ENCODE measurements around the gene ITLN2. TPM values are rescaled to one million over a fixed set of nuclear protein-coding genes. Genes with fewer than 3 reads are reported as not detected.
"Not testable (repeated sequence)": the region's sequence is repeated elsewhere in the genome, so short reads cannot be mapped to it uniquely, and the experiment has no call there.

ITLN2 gene
- not detected in 2 replicates for total RNA-seq

DNA sequence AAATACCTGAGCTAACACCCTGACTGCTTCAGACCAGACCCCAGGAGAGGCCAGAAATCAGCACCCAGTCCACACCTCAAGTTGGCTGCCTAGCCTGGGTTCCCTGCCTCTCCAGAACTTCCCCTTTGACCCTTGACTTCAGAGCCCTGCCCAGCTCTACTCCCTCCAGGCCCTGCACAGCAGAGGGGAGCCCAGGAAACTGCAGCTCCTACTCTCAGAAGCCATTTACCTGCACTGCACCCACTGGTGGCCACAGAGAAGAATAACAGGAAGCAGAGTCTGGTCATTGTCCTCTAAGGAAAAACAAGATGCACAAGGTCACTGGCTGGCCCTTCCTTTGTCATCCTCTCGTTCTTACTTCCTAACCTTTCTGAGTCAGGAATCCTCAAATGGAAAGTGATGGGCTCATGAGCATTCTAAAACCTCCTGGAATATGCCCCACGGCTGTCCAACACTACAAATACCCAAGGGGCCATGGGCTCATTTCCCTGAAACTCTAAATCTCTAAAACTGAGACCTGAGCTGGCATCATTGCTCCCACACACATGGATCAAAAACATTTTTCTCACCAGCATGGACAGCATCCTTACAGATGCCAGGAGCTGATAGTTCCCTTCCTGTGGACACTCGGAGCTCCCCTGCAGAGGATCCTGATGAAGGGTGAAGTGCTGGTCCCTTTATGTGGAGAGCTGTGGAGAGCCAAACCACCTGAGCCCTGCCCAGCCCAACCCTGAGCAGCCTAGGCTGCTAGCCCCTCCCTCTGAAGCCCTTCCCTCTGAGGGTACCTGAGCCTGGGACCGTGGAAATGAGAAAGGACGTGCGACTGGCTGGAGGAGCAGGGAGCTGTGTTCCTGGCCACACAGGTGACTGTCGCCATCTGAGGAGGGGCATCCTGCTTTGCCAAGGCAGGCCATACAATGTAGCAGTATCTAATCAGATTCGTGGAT lies at the start of gene ITLN2:
ITLN2 (minus strand) TSS at position 652 of the 947 bp plus-strand sequence; CDS start at position 584, 68 bp downstream.
- peak in 1 of 2 donors; percentile 10 for DNase-seq (ENCODE audit: low read depth in 2 of 2)

DNA sequence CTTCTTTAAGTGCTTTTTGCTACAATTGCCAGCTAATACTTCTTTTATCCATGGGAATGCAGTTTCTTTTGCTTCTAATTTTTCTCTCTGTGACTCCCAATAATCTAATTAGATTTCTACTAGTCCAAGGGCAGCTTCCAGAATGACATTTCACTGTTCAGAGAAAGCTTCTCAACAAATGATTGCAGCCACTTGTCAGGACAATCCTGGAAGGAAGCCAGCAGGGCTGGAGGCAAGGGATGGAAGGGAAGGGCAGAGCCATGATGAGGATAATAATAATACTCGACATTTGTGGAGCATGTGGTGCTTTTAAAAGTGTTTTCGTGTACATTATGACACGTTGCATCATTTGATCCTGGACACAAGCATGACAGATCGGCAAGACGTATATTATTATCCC lies 46.9 kb upstream of the ITLN2 start:
- no peak for DNase-seq (ENCODE audit: low read depth in 2 of 2)

DNA sequence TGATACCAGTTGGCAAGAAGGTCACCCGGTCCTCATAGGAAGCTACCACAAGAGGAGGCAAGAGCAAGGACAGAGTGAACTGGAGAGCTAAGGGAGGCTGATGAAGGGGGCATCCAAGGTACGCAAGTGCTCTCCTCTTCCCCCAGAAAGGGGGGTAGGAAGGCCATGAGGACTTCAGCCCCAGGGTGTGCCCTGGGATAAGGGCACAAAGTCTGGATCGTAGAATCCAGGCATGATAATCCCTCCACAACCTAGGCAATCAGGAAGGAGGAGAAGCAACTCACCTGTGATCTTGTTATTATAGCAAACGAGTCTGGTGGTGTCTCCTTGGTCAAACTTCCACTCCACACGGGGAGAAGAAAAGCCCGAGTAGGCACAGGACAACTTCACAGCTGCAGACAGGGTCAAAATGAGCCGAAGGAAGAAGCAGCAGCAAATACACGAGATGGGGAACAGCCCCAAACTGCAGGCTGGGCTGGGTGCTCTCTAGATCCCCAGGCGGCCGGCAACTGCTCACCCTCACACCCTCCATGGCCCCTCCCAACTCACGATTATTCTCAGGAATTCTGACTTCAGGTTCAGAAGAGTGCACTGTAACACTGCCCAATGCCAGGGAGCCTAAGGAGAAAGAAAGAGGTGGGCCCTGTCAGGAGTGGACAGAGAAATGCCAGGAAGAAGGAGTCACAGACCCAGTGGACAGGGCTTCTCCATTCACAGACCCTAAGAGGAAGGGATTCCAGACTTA lies 46.3 kb upstream of the ITLN2 start:
- no peak for DNase-seq (ENCODE audit: low read depth in 2 of 2)

- DNase-seq (ENCODE audit: low read depth in 2 of 2), result no peak
Measured at GRCh38 chr1:160999376-160999775, 44.8 kb upstream of the ITLN2 start.

GRCh38 chr1:160997323-160998038 lies 42.9 kb upstream of the ITLN2 start:
- DNase-seq (ENCODE audit: low read depth in 2 of 2), result peak; percentile 41 to 85

DNA sequence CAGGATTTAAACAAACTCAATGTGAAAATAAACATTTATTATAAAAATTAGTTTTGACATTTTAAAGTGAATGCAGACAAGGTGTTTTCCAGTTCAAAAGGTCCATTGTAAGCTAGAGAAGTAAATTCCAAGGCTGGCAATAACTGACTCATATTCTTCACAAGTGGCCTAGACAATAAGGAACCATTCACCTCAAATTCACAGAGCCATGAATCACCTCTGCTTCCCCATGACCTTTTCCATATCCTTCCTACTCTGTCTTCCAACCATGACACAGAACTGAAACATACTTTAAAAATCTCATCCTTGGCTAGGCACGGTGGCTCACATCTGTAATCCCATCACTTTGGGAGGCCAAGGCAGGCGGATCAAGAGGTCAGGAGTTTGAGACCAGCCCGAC lies 41.6 kb upstream of the ITLN2 start:
- peak in 1 of 2 donors; percentile 80 for DNase-seq (ENCODE audit: low read depth in 2 of 2)

- peak; percentile 45 to 56 for DNase-seq (ENCODE audit: low read depth in 2 of 2)
Measured at GRCh38 chr1:160993544-160994193, 39.1 kb upstream of the ITLN2 start.

- not testable (repeated sequence) for DNase-seq (ENCODE audit: low read depth in 2 of 2)
Measured at GRCh38 chr1:160992036-160992435, 37.4 kb upstream of the ITLN2 start.

GRCh38 chr1:160987359-160988050 lies 32.9 kb upstream of the ITLN2 start:
- DNase-seq (ENCODE audit: low read depth in 2 of 2), result no peak

GRCh38 chr1:160985723-160986122 lies 31.1 kb upstream of the ITLN2 start:
- DNase-seq (ENCODE audit: low read depth in 2 of 2), result no peak

- DNase-seq (ENCODE audit: low read depth in 2 of 2), result no peak
Measured at GRCh38 chr1:160981584-160982411, 27.2 kb upstream of the ITLN2 start.

GRCh38 chr1:160979286-160979685 lies 24.7 kb upstream of the ITLN2 start:
- DNase-seq (ENCODE audit: low read depth in 2 of 2), result no peak

DNA sequence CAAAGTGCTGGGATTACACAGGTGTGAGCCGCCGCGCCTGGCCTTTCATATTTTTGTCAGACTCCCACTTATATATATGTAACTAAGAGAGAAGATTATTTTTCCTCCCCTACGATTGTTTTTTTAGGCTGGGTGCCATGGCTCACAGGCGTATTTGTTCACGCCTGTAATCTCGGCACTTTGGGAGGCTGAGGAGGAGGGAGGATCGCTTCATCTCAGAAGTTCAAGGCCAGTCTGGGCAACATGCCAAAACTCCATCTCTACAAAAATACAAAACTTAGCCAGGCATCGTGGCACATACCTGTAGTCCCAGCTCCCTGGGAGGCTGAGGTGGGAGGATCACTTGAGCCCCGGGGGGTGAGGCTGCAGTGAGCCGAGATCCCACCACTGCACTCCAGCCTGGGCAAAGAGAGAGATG lies 23.9 kb upstream of the ITLN2 start:
- no peak for DNase-seq (ENCODE audit: low read depth in 2 of 2)

DNA sequence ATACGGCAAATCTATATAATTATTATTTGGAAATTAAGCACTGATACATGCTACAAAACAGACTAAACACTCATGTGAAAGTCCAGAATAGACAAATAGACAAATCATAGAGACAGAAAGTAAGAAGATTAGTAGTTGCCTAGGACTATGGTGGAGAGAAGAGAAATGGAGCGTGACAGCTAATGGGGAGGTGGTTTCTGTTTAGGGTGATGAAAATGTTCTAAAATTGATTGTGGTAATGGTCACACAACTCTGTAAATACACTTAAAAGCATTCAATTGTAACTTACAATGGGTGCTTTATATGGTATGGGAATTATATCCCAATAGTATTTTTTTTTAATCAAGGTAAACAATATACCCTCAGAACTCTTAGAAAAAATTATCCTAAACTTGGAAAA lies 20.4 kb upstream of the ITLN2 start:
- DNase-seq (ENCODE audit: low read depth in 2 of 2), result no peak

- no peak for DNase-seq (ENCODE audit: low read depth in 2 of 2)
Measured at GRCh38 chr1:160973491-160973890, 18.9 kb upstream of the ITLN2 start.

DNA sequence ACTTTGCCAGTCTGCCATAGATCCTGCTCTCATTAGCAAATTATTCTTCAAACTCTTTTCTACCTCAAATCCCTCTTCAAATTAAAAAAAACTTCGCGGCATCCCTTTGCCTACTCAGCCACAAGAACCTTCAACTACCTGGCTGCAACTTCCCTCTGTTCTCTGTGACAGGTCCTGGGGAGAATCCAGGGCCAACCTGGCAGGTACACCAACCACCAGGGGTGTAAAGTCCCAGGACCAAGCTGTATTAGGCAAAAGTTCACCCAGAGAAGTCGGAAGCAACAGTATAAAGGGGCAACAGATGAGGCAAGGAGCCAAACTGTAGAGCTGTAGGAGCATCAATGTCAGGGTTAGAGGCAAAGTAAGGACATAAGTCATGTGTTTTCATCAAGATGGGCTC lies 18.3 kb upstream of the ITLN2 start:
- DNase-seq (ENCODE audit: low read depth in 2 of 2), result no peak

DNA sequence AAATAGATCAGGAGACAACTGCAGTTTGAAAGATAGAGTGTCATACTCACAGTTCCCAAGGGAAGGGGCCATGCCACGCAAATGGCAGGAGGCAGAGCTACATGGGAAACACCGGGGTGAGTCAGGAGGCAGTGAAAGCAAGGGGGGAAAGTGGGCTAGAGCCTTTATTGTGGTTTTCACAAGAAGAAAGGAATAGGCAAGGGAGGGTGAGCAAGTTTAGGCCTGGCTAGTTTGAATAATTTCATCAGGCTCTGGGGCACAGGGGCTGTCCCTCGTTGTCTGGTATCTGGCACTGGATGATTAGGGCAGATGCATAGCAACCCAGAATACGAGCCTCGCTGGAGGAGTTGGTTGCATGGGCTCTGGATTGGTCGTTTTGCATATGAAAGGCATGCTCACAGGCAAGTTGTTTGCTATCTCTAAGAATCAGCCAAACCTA lies 17.0 kb upstream of the ITLN2 start:
- DNase-seq (ENCODE audit: low read depth in 2 of 2), result no peak

- DNase-seq (ENCODE audit: low read depth in 2 of 2), result no peak
Measured at GRCh38 chr1:160963521-160963920, 8.9 kb upstream of the ITLN2 start.

DNA sequence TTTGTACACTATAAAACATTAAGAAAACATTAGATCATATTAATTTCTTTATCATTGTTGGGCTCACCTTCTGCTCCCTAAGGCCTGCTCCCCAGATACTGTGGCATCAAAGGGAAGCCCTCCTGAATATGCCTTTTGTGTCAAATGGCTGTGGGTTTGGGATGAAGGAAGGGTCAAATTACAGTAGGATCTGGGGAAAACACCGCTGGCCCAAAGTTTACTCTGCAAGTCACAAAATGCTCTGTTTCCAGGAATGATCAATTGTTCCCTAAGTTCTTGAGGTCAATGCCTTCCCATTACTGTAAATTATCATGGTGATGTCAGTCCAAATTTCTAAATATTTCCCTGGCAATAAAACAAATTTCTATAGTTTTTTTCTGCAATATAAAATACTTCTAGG lies 6.8 kb upstream of the ITLN2 start:
- DNase-seq (ENCODE audit: low read depth in 2 of 2), result no peak

GRCh38 chr1:160956966-160957365 lies 2.4 kb upstream of the ITLN2 start:
- DNase-seq (ENCODE audit: low read depth in 2 of 2), result no peak

Data from dermis microvascular lymphatic vessel endothelial cell (primary cell).